Measurements from ENCODE around the gene NOSTRIN.

The NOSTRIN gene

DNA sequence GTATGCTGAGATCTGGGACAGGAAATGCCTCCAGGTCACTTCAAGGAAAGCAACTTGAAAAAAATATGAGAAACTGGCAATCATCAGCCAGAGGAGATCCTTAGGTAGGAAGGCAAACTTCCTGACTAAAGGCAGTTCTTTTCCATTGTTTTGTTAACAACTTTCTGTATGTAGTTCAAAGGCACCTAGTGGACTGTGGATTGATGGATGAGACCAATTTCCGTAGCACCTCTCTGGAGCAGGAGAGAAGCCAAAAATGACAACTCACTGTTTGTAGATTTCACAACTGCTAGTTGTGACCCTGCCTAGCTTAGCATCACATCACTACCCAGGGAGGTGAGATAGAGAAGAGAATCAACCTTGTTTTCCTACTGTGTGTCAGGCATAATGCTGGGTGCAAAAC is 21.8 kb upstream of the NOSTRIN start:
- H3K4me3 ChIP-seq (replicated peaks; ENCODE audit: low read depth, low read length): no peak overlapping the region
- TF ChIP-seq, protein P1, sequence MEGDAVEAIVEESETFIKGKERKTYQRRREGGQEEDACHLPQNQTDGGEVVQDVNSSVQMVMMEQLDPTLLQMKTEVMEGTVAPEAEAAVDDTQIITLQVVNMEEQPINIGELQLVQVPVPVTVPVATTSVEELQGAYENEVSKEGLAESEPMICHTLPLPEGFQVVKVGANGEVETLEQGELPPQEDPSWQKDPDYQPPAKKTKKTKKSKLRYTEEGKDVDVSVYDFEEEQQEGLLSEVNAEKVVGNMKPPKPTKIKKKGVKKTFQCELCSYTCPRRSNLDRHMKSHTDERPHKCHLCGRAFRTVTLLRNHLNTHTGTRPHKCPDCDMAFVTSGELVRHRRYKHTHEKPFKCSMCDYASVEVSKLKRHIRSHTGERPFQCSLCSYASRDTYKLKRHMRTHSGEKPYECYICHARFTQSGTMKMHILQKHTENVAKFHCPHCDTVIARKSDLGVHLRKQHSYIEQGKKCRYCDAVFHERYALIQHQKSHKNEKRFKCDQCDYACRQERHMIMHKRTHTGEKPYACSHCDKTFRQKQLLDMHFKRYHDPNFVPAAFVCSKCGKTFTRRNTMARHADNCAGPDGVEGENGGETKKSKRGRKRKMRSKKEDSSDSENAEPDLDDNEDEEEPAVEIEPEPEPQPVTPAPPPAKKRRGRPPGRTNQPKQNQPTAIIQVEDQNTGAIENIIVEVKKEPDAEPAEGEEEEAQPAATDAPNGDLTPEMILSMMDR (IDR thresholded peaks at IDR 0.05; ENCODE audit: low read length, missing control alignments): no peak
- DNase-seq (ENCODE audit: low read depth): no peak

DNA sequence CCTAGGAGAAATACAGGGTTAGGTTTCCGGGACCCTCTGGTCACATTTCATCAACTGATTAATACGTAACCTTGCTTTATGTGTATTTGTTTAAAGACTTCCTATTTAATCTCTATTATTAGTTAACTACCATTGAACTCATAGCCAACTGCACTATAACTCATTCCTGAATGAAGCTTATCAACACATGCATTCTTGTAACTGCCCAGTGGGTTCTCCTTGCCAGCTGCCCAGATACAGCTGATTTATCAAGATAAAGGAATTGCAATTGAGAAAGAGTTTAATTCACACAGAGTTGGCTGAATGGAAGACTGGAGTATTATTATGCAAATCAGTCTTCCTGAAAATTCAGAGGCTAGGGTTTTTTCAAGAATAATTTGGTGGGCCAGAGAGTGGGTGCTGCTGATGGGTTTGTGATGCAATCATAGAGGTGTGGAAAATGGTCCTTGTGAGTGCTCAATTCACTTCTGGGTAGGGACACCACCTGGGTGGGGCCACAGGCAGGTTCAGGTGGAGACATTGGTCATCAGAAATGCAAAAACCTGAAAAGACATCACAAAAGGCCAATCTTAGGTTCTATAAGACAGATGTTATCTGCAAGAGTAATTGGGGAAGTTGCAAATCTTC is 21.1 kb upstream of the NOSTRIN start:
- H3K4me3 ChIP-seq (replicated peaks; ENCODE audit: low read depth, low read length): no peak overlapping the region
- TF ChIP-seq, protein P1 (IDR thresholded peaks at IDR 0.05; ENCODE audit: low read length, missing control alignments): no peak
- no peak for DNase-seq (ENCODE audit: low read depth)

DNA sequence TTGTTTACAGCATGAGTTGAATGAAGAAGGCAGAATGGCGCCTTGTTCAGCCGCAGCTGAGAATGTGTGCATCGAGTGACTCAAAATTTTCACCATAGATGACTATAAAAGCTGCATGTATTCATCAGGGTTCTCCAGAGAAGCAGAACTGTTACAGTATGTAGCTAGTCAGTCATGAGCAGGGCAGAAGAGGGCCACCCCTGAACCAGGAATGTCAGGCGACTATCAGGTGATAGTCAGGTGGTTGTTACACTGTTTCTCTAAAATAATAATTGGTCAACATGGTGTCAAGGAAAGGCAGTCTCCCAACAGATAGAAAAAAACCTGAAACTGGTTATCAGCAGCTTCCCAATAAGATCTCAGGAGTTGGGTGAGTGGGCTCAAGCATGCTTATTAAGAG is 20.2 kb upstream of the NOSTRIN start:
- TF ChIP-seq, protein P1 (IDR thresholded peaks at IDR 0.05; ENCODE audit: low read length, missing control alignments): no peak
- no peak for DNase-seq (ENCODE audit: low read depth)
- H3K4me3 ChIP-seq (replicated peaks; ENCODE audit: low read depth, low read length): no peak overlapping the region

DNA sequence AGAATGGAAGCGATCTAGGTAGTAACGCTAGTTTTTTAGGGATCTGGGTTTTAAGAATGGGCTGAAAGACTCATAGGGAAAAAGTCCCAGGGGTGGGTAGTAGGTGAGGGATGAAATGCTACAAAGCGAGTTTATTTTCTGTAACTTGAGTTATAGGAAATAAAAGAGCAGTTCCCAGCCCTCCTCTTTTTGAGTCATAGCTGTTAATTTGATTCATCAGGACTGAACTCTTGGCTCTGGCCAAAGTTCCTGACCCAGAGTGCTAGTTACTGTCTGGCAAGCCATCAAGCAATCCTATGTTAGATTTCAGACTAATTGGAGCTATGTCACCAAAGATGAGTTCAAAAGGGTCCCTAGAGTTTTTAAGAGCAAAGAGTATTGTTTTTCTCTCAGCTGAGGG is 17.4 kb upstream of the NOSTRIN start:
- H3K4me3 ChIP-seq (replicated peaks; ENCODE audit: low read depth, low read length): no peak overlapping the region
- DNase-seq (ENCODE audit: low read depth): no peak
- TF ChIP-seq, protein P1 (IDR thresholded peaks at IDR 0.05; ENCODE audit: low read length, missing control alignments): no peak

DNA sequence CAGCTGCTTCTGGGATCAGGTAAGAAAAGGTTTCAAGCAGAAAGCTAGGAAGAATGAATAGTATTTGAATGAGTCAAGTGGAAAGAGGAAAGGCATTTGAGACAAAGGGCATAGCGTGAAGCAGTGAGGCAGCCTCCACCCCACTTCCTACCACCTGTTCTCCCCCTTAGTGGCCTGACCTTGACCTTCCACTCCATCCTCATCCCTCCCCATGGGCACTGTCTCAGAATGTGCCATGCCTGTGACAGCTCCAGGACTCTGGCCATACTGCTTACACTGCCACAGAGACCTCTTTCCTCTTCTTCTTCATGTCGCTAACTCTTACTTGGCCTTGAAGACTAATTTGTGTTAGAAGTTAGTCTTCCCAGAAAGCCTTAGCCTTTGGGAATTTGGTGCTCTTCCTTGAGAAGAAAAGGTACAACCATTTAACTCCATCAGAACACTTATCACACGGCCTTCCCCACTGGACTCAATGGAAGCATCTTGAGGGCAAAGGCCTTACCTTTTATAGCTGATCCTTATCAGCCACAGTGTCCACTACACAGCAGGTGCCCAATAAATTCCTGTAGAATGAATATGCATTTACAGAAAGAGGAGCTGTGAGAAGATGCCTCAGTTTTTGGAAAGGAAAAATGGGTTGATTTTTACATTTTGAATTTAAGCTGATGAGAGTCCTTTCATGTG is 15.2 kb upstream of the NOSTRIN start:
- DNase-seq (ENCODE audit: low read depth): no peak
- TF ChIP-seq, protein P1 (IDR thresholded peaks at IDR 0.05; ENCODE audit: low read length, missing control alignments): no peak

DNA sequence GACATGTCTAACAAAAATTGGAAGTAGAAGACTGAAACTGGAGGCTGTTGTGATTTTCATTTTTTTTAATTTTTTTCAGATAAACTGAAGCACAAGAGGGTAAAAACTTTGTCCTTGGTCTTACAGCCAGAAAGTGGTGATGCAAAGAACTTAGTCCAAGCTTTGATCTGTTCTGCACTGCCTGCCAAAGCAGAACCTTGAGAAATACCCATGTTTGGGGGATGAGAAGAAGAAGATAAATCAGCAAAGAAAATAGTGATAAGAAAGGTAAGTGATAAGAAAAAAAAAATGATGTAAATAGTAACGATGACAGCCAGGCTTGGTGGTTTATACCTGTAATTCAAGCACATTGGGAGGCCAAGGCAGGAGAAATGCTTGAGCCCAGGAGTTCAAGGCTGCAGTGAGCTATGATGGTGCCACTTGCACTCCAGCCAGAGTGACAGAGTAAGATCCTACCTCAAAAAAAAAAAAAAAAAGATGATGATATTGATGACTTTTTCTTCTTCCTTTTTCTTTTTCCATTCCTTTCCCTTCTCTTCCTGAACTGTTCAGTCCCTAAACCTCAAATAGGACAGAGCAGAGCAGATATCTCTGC is 14.6 kb upstream of the NOSTRIN start:
- H3K4me3 ChIP-seq (replicated peaks; ENCODE audit: low read depth, low read length): no peak overlapping the region
- TF ChIP-seq, protein P1 (IDR thresholded peaks at IDR 0.05; ENCODE audit: low read length, missing control alignments): no peak
- DNase-seq (ENCODE audit: low read depth): no peak

More for the DNA sequence above, 15.2 kb upstream of the NOSTRIN start:
- H3K4me3 ChIP-seq (replicated peaks; ENCODE audit: low read depth, low read length): no peak overlapping the region

Measured in fibroblast of pulmonary artery (primary cell).